ENCODE data around the gene SPATS2L.

DNA sequence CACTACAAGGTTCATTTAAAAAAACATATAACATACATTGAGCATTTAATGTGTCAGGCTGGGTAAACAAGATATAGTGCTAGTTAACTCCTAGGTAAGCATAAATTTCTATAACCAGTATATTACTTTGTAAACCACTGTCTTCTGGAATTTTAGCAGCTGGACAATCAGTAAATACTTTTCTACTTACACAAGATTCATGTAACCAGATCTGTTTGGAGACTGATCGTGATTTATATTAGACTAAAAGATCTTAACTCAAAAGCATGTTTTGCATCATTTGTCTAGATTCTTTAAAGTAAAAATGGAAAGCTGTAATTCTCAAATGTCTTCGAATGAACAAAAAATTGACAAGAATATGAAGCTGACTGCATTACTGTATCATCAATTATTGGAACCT is 218.6 kb downstream of the SPATS2L start:
- TF ChIP-seq POLR2AphosphoS5 (IDR thresholded peaks at IDR 0.05; ENCODE audit: low read depth, low read length), result no peak
- no peak for TF ChIP-seq POLR2A (IDR thresholded peaks at IDR 0.05; ENCODE audit: low read depth, low read length)
- TF ChIP-seq TAF1 (IDR thresholded peaks at IDR 0.05; ENCODE audit: low read depth, low read length), result no peak
- TF ChIP-seq POU2F2 (IDR thresholded peaks at IDR 0.05; ENCODE audit: low read depth, low read length), result no peak

Data from GM12891 (cell line).